DMS153 (cell line): ENCODE results near the gene PBRM1.
"Not testable (repeated sequence)": the region's sequence is repeated elsewhere in the genome, so short reads cannot be mapped to it uniquely, and the experiment has no call there.

ENCODE experiments used
- DNase-seq: peaks from one replicate; lab custom pipeline; 2025; lab: John Stamatoyannopoulos, UW

Gene PBRM1

DNA sequence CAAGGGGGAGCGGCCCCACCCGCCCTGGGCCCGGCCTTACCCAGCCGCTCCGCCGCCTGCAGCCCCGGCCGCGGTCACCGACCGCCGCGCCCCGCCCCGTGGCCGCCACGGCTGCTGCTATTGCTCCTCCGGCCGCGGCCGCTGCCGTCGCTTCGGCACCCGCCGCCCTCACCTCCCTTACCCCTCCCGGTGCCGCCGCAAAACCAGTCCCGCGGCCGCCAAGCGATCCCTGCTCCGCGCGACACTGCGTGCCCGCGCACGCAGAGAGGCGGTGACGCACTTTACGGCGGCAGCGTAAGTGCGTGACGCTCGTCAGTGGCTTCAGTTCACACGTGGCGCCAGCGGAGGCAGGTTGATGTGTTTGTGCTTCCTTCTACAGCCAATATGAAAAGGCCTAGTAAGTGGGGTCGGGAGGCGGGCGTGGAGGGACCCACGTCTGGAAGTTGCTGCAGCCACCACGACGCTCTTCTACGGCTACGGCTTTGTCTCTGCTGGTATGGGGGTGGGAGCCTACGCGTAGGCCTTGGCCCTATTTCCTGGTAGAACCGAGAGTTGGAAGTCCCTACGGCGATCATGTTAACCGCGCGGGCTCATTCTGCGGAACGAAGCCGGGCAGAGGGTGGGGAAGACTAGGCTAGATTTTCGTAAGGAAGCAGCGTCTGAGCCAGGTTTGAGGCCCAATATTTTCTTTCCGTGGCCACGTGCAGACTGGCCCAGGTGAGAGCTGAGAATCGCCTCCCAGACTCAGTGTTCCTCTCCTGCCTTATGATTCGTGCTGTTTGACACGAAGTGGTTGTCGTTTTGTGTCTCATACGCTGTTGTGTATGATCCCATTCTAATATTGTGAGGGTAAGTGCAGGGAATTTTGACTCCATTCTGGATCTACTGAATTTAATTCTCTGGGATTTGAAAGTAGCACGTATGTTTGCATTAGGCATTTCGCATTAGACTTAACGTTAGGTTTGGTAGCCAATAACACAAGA lies at the start of gene PBRM1, which contains the start of gene GNL3:
TSS of gene PBRM1 (minus strand) at position 205 of the 983 bp plus-strand sequence.
TSS of gene GNL3 (plus strand) at position 324 of the 983 bp plus-strand sequence. CDS start at position 385, 61 bp downstream.
- peak; percentile 75 for DNase-seq

- no peak for DNase-seq
Measured at GRCh38 chr3:52733256-52733891, 47.7 kb upstream of the PBRM1 start.

GRCh38 chr3:52731590-52731989 lies 45.9 kb upstream of the PBRM1 start:
- no peak for DNase-seq

DNA sequence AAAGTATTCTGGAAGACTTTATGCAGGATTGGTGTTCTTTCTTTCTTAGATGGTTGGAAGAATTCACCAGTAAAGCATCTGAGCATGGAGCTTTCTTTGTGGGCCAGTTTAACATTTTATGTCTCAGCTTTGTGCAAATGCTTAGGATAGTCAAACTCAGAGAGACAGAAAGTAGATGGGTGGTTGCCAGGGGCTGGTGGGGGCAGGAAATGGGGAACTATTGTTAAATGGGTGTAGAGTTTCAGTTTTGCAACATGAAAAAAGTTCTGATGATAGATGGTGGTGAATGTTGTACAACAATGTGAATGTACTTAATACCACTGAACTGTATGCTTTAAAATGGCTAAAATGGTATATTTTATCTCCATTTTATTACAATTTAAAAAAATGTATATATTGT lies 45.0 kb upstream of the PBRM1 start:
- no peak for DNase-seq

DNA sequence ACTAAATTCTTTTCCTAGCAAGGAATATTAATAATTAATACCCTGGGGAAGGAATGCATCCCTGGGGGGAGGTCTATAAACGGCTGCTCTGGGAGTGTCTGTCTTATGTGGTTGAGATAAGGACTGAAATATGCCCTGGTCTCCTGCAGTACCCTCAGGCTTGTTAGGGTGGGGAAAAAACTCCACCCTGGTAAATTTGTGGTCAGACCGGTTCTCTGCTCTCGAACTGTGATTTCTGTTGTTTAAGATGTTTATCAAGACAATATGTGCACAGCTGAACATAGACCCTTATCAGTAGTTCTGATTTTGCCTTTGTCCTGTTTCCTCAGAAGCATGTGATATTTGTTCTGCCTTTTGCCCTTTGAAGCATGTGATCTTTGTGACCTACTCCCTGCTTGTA lies 43.0 kb upstream of the PBRM1 start:
- DNase-seq = not testable (repeated sequence)

- DNase-seq = no peak
Measured at GRCh38 chr3:52724511-52724910, 38.8 kb upstream of the PBRM1 start.

DNA sequence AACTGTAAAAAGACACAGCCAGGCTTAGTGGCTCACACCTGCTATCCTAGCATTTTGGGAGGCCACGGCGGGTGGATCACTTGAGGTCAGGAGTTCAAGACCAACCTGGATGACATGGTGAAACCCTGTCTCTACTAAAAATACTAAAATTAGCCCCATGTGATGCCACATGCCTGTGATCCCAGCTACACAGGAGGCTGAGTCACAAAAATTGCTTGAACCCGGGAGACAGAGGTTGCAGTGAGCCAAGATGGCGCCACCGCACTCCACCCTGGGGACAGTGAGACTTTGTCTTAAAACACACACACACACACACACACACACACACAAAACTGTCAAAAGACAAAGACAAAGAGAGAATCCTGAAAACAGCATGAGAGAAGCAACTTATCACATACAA lies 38.2 kb upstream of the PBRM1 start:
- no peak for DNase-seq

DNA sequence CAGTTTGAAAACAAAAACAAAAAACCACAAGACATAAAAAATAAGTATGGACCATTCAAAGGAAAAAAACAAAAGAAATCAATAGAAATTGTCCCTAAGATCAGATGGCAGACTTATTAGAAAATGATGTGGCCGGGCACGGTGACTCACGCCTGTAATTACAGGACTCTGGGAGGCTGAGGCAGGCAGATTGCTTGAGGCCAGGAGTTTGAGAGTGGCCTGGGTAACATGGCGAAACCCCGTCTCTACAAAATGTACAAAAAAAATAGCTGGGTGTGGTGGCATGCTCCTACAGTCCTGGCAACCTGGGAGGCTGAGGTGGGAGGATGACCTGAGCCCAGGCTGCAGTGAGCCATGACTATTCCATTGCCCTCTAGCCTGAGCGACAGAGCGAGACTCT lies 36.8 kb upstream of the PBRM1 start:
- DNase-seq = no peak

GRCh38 chr3:52721730-52722008 lies 36.0 kb upstream of the PBRM1 start:
- DNase-seq = no peak

- DNase-seq = no peak
Measured at GRCh38 chr3:52721002-52721729, 35.5 kb upstream of the PBRM1 start.

GRCh38 chr3:52719618-52720017 lies 33.9 kb upstream of the PBRM1 start:
- DNase-seq = no peak

GRCh38 chr3:52715714-52716305 lies 30.1 kb upstream of the PBRM1 start:
- DNase-seq = no peak

GRCh38 chr3:52714335-52715302 lies 28.9 kb upstream of the PBRM1 start:
- no peak for DNase-seq

DNA sequence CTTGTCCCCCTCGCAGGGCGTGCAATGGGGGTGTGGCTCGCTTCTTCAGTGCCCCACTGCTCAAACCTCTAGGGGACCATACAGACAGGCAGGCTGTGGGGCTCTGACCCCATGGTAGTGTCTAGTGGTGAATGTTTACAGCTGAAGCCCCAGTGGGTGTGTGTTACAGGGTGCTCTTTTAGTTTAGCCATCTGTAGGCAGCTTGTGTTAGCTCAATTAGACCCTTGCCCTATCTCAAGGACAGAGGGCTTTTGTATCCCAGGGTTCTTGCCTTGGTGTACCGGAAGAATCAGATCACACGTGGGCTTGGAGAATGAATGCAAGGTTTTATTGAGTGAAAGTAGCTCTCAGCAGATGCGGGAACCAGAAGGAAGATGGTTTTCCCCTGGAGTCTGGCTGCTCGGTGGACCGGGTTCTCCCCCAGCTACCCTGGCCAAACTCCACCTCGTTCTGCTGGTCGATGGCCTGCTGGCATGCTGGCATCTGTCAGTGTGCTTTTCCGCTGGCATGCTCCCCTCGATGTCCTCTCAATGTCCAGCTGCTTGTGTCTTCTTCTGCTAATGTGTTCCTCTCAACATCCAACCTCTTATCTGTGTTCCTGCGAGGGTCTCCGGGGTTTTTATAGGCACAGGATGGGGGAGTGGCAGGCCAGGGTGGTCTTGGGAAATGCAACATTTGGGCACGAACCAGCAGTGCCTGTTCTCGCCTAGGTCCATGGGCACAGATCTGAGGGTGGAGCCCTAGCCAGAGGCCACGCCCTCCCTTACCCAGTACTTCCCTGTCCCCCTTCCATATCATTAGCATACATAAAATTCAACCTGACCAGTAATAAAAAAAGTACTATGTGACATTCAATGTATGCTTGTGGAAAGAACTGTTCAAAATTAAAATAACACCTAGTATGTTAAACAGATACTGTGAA lies 26.8 kb upstream of the PBRM1 start:
- no peak for DNase-seq

DNA sequence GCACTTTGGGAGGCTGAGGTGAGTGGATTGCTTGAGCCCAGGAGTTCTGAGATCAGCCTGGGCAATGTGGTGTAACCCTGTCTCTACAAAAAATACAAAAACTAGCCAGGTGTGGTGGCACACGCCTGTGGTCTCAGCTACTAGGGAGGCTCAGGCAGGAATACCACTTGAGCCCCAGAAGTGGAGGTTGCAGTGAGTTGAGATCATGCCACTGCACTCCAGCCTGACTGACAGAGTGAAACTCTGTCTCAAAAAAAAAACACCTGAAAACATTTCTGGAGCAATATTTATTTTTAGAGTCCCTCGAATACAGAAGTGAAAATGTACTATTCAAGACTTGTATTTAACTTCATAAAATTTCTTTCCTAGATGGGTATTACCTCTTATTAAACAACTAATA lies 24.8 kb upstream of the PBRM1 start:
- DNase-seq = no peak

DNA sequence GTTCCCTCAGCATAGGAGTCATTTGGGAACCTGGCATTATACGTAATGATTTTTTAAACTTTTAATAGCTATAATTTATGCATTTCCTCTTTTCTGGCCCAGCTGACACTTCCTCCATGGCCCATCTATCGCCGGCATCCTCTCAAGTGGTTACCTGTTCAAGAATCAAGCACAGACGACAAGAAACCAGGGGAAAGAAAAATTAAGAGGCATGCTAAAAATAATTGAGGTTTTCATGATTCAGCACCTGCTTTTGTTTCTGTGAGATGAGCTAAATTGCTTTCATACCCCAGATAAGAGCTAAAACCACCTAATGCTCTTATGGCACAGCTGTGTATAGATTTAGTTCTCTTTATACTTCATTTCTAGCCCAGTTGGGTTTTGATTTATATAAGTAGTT lies 21.9 kb upstream of the PBRM1 start:
- DNase-seq = no peak

GRCh38 chr3:52705688-52706686 lies 20.3 kb upstream of the PBRM1 start, which contains the start of the genes GLT8D1 and SPCS1:
TSS of gene GLT8D1 (minus strand) at chr3:52705791. CDS start at chr3:52700460, 5,331 bp downstream.
TSS of gene SPCS1 (plus strand) at chr3:52706106. CDS start at chr3:52706247, 141 bp downstream.
- DNase-seq = peak; percentile 13

GRCh38 chr3:52705438-52705687 lies 19.6 kb upstream of the PBRM1 start:
- DNase-seq = no peak
